Peyer's patch (tissue), 4 donors: ENCODE data around the gene MAN1A1.

Experiments
- POLR2A ChIP-seq, 2 donors: fragments of 450-650 bp; IDR thresholded peaks; one replicate each; pipeline ENCODE4 v1.5.1; 2017; ENCODE audit warnings: antibody characterized with exemption in 2 of 2, mild to moderate bottlenecking in 2 of 2, moderate library complexity in 2 of 2
- TF ChIP-seq, protein P1 (sequence below), 6 experiments: fragments of 450-650 bp in 4 of 6; fragments of 200-600 bp in 2 of 6; sonication (generic) in 1 of 6; IDR thresholded peaks; one replicate each; pipeline ENCODE4 v1.5.1; 2017 to 2019; ENCODE audit warnings: antibody characterized with exemption in 6 of 6, mild to moderate bottlenecking in 3 of 6, moderate library complexity in 1 of 6

DNA sequence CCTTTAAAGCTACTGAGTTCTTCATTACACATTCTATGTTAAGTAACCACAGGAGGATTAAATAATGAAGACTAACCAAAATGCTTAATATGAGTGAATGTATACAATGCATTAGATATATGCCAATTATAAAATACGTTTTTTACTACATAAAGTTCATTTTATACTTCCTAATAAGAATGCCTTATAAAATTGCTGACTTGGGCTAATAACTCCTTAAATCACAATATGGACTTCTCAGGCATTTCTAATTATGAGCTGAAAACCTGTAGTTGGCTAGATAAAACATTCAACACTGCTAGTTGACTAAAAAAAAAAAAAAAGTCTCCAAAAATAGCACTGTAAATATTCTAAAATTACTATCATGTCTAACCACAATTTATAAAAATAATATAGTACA, 11.8 kb downstream of the MAN1A1 start:
- no peak for TF ChIP-seq POLR2A (IDR thresholded peaks at IDR 0.05)
- TF ChIP-seq, protein P1, sequence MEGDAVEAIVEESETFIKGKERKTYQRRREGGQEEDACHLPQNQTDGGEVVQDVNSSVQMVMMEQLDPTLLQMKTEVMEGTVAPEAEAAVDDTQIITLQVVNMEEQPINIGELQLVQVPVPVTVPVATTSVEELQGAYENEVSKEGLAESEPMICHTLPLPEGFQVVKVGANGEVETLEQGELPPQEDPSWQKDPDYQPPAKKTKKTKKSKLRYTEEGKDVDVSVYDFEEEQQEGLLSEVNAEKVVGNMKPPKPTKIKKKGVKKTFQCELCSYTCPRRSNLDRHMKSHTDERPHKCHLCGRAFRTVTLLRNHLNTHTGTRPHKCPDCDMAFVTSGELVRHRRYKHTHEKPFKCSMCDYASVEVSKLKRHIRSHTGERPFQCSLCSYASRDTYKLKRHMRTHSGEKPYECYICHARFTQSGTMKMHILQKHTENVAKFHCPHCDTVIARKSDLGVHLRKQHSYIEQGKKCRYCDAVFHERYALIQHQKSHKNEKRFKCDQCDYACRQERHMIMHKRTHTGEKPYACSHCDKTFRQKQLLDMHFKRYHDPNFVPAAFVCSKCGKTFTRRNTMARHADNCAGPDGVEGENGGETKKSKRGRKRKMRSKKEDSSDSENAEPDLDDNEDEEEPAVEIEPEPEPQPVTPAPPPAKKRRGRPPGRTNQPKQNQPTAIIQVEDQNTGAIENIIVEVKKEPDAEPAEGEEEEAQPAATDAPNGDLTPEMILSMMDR (IDR thresholded peaks at IDR 0.05): no peak
